Neural crest cell (in vitro differentiated cells): ENCODE results near the gene CCNK. TPM values are rescaled to one million over a fixed set of nuclear protein-coding genes. Genes with fewer than 3 reads are reported as not detected.
A peak's percentile ranks its signal among the peaks of the same experiment; 100 is the strongest.

Source experiments
- DNase-seq: peaks from one replicate; pipeline ENCODE4 v3.0.0; 2021; ENCODE audit warnings: low read depth, mixed read lengths, low spot score
- H3K27ac Mint-ChIP-seq: one replicate; pipeline ENCODE4 v1.8.0; 2021; ENCODE audit warnings: mild to moderate bottlenecking, mixed read lengths; ENCODE audit not compliant: unreplicated experiment
- H3K27me3 Mint-ChIP-seq: 2 replicates; pipeline ENCODE4 v1.8.0; 2021; ENCODE audit warnings: low read depth, mild to moderate bottlenecking, mixed read lengths
- H3K36me3 Mint-ChIP-seq: 2 replicates; pipeline ENCODE4 v1.8.0; 2021; ENCODE audit warnings: low read depth, mild to moderate bottlenecking, mixed read lengths
- H3K4me1 Mint-ChIP-seq: 2 replicates; pipeline ENCODE4 v1.8.0; 2021; ENCODE audit warnings: mixed read lengths
- H3K4me3 Mint-ChIP-seq: one replicate; pipeline ENCODE4 v1.8.0; 2021; ENCODE audit warnings: mild to moderate bottlenecking, mixed read lengths
- H3K9me3 Mint-ChIP-seq: 2 replicates; pipeline ENCODE4 v1.8.0; 2021; ENCODE audit warnings: mixed read lengths
- total RNA-seq: library from RNA; stranded (reverse); gene quantifications from 2 replicates; pipeline ENCODE4 v1.2.1, GENCODE V29; 2021
- TF ChIP-seq, protein P1 (sequence below): fragments of 200-600 bp; sonication (generic); conservative IDR thresholded peaks from 2 replicates; pipeline ENCODE4 v1.5.0; 2021; ENCODE audit warnings: antibody characterized with exemption, mild to moderate bottlenecking

The CCNK gene
- total RNA-seq, 1 donor from 2014 or later, result 69.6 TPM

DNA sequence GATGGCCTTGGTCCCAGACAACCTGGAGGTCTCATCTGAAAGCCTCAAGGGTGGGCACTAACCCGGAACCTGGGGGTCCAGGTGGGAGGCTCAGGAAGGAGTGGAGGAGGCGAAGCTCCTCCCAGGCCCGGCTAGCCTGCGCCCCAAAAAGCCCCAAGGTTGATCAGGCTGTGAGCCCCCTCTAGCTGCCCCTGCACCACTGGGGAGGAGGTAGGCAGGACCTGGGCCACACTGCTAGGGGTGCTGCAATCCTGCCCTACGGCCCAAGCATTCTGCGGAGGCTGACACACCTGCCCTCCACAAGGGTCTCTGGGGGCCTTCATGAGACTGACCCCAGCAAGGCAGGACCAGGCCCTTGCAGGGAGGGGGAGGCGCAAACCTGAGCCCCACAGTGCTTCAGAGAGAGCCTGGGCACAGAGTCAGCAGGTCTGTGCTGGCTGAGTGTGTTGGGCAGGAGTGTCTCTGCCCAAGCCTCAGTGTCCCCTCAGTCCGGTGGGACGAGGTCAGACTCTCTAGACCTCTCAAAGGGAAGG lies 70.9 kb downstream of the CCNK start:
- TF ChIP-seq, protein P1, sequence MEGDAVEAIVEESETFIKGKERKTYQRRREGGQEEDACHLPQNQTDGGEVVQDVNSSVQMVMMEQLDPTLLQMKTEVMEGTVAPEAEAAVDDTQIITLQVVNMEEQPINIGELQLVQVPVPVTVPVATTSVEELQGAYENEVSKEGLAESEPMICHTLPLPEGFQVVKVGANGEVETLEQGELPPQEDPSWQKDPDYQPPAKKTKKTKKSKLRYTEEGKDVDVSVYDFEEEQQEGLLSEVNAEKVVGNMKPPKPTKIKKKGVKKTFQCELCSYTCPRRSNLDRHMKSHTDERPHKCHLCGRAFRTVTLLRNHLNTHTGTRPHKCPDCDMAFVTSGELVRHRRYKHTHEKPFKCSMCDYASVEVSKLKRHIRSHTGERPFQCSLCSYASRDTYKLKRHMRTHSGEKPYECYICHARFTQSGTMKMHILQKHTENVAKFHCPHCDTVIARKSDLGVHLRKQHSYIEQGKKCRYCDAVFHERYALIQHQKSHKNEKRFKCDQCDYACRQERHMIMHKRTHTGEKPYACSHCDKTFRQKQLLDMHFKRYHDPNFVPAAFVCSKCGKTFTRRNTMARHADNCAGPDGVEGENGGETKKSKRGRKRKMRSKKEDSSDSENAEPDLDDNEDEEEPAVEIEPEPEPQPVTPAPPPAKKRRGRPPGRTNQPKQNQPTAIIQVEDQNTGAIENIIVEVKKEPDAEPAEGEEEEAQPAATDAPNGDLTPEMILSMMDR, result no peak
- H3K36me3 Mint-ChIP-seq, result no peaks in the 10 kb centered on the region
- H3K4me3 Mint-ChIP-seq, result no peak overlapping the region
- peaks cover 16% of the 10 kb centered on the region for H3K4me1 Mint-ChIP-seq
- no peak for DNase-seq
- no peaks in the 10 kb centered on the region for H3K9me3 Mint-ChIP-seq
- peaks cover 7% of the 10 kb centered on the region for H3K27me3 Mint-ChIP-seq
- H3K27ac Mint-ChIP-seq, result no peak overlapping the region

DNA sequence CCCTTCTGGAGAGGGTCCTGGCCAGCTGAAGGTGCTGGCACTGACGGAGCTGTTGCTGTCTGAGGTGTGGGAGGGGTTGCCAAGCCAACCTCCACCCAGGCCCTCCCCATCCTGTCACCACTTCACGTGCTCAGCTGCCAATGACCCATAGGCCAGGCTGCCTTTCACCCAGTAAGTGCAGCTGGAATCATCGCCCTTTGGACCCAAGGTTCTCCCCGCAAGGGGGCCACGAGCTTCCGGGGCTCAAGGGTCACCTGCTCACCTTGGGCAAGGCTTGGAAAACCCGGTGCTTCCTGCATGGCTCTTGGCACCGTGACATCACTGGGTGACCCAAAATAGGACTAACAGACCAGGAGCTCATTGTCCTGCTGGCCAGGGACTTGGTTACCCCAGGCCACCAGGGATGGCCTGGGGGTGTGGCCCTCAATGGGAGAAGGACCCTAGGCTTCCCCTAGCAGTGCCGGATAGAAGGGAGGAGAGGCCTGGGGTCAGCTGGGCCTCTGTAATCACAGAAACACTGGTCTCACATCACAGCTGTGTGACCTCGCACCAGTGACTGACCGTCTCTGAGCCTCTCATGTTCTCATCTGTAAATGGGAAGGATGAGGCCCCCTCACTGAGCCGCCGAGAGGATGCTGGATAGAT lies 71.5 kb downstream of the CCNK start:
- Mint-ChIP-seq H3K4me1 (peaks cover 16% of the 10 kb centered on the region), H3K36me3 (no peaks in the 10 kb centered on the region), H3K9me3 (no peaks in the 10 kb centered on the region), H3K27ac (no peak overlapping the region), H3K4me3 (no peak overlapping the region), H3K27me3 (peaks cover 4% of the 10 kb centered on the region)
- TF ChIP-seq, protein P1, result no peak
- DNase-seq, result no peak

DNA sequence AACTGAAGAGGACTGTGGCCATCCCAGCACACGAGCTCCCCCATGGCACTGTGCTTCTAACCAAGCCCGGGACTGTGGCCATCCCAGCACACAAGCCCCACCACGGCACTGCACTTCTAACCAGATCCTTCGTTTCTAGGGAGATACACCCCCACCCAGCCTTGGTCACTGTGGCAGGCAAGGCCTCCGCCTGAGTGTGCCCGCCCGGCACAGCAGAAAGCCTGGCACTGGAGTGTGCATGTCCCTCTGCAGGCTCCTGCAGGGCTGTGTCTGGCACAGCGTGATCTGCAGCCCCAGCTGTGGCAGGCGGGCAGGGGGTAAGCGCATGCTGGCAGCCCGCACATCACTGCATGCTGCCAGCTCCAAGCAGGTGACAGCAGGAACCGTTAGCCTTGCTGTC lies 73.0 kb downstream of the CCNK start:
- peak overlapping the region; percentile 81 for H3K27ac Mint-ChIP-seq
- peaks cover 17% of the 10 kb centered on the region for H3K4me1 Mint-ChIP-seq
- DNase-seq, result no peak
- no peaks in the 10 kb centered on the region for H3K36me3 Mint-ChIP-seq
- H3K27me3 Mint-ChIP-seq, result no peaks in the 10 kb centered on the region
- TF ChIP-seq, protein P1, result no peak
- no peak overlapping the region for H3K4me3 Mint-ChIP-seq
- H3K9me3 Mint-ChIP-seq, result no peaks in the 10 kb centered on the region

DNA sequence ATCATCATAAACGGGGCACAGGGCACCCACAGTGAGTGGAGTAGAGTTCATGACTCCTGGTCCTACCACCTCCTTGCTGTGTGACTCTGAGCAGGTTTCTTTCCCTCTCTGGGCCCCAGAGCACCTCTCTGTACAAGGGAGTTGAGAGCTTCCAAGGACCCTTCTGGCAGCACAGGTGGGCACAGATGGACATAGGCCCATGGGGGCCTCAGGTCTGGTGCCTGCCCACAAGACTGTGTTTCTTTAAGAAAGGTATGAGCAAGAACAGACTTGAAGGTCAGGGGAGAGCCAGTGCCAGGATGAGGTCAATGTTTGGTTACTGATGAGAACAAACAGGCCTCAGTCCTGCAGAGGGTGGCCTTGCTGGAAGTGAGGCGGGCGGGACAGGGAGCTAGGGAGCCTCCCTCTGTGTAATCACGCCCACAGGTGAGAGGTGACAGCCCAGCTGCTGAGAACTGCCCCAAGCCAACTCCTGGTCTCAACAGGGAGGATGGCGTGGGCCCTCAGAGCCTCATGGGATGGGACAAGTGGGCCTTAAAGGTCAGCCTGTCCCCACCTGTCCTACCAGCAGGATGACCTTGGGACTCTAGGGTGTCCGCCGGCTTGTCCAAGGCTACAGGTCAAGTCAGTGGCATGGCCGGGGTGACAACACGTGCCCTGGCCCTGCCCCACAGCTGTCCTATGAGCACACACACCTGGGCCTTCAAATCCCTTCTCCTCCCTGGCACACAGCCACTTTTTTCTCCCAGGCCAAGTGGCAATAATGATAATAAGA lies 73.7 kb downstream of the CCNK start:
- no peak for DNase-seq
- Mint-ChIP-seq H3K4me3 (no peak overlapping the region), H3K27ac (no peak overlapping the region), H3K9me3 (no peaks in the 10 kb centered on the region), H3K36me3 (no peaks in the 10 kb centered on the region), H3K27me3 (no peaks in the 10 kb centered on the region), H3K4me1 (peaks cover 17% of the 10 kb centered on the region)
- TF ChIP-seq, protein P1, result no peak

DNA sequence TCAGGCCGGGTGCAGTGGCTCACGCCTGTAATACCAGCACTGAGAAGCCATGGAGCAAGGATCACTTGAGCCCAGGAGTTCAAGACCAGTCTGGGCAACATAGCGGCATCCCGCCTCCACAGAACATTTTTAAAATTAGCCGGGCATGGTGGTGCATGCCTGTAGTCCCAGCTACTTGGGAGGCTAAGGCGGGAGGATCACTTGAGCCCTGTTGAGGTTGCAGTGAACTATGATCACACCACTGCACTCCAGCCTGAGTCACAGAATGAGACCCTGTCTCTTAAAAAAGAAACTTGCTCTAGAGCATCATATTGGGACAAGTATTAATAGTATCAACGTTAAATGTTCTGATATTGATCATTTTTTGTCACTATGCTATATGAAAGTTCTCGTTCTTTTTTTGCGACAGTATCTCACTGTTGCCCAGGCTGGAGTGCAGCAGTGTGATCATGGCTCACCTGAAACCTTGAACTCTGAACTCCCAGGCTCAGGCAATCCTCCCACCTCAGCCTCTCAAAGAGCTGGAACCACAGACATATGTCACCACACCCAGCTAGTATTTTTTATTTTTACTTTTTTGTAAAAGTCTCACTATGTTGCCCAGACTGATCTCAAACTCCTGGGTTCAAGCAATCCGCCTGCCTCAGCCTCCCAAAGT lies 75.1 kb downstream of the CCNK start:
- H3K4me1 Mint-ChIP-seq, result peaks cover 6% of the 10 kb centered on the region
- no peak overlapping the region for H3K4me3 Mint-ChIP-seq
- no peaks in the 10 kb centered on the region for H3K9me3 Mint-ChIP-seq
- H3K36me3 Mint-ChIP-seq, result no peaks in the 10 kb centered on the region
- H3K27me3 Mint-ChIP-seq, result no peaks in the 10 kb centered on the region
- TF ChIP-seq, protein P1, result no peak
- peak overlapping the region; percentile 27 for H3K27ac Mint-ChIP-seq
- DNase-seq, result no peak
